Smooth muscle cell (in vitro differentiated cells): ENCODE measurements around the gene MCC. TPM values are rescaled to one million over a fixed set of nuclear protein-coding genes. Genes with fewer than 3 reads are reported as not detected.

ENCODE experiments used
- DNase-seq: peaks from one replicate; lab custom pipeline; 2025; ENCODE audit not compliant: unreplicated experiment; lab: John Stamatoyannopoulos, UW
- H2AFZ ChIP-seq: fragments of 200-600 bp; sonication (generic); 2 replicates; pipeline ENCODE4 v1.6.0; 2016; ENCODE audit warnings: antibody characterized with exemption, low read depth, mild to moderate bottlenecking
- H3F3A ChIP-seq: fragments of 200-600 bp; sonication (generic); 2 replicates; pipeline ENCODE4 v1.6.0; 2017; ENCODE audit warnings: antibody characterized with exemption, low read depth
- H3K27ac ChIP-seq: fragments of 200-600 bp; sonication (generic); 2 replicates; pipeline ENCODE4 v1.5.1; 2016; ENCODE audit warnings: low read depth, mild to moderate bottlenecking
- H3K27me3 ChIP-seq: fragments of 200-600 bp; sonication (generic); 2 replicates; pipeline ENCODE4 v1.6.1; 2016; ENCODE audit warnings: low read depth, mild to moderate bottlenecking
- H3K36me3 ChIP-seq: fragments of 200-600 bp; sonication (generic); 2 replicates; pipeline ENCODE4 v1.5.1; 2016; ENCODE audit warnings: low read depth
- H3K4me1 ChIP-seq: fragments of 200-600 bp; sonication (generic); 2 replicates; pipeline ENCODE4 v1.5.1; 2016; ENCODE audit warnings: low read depth
- H3K4me2 ChIP-seq: fragments of 200-600 bp; sonication (generic); 2 replicates; pipeline ENCODE4 v1.6.0; 2016; ENCODE audit warnings: mild to moderate bottlenecking
- H3K4me3 ChIP-seq: fragments of 200-600 bp; sonication (generic); 2 replicates; pipeline ENCODE4 v1.5.1; 2016; ENCODE audit warnings: mild to moderate bottlenecking
- H3K79me2 ChIP-seq: fragments of 200-600 bp; sonication (generic); 2 replicates; pipeline ENCODE4 v1.6.0; 2016; ENCODE audit warnings: low read depth, mild to moderate bottlenecking
- H3K9ac ChIP-seq: fragments of 200-600 bp; sonication (generic); 2 replicates; pipeline ENCODE4 v1.6.0; 2016; ENCODE audit warnings: low read depth
- H3K9me3 ChIP-seq: fragments of 200-600 bp; sonication (generic); replicated peaks from 2 replicates; pipeline ENCODE4 v1.5.1; 2016; ENCODE audit warnings: low read depth
- H4K20me1 ChIP-seq: fragments of 200-600 bp; sonication (generic); 2 replicates; pipeline ENCODE4 v1.6.0; 2016; ENCODE audit warnings: low read depth
- WGBS: methylation state at CpG from one replicate; pipeline ENCODE4 v1.1.7; 2016; ENCODE audit warnings: low lambda C conversion rate; 5-methylcytosine and 5-hydroxymethylcytosine counted together
- polyA plus RNA-seq: library from polyadenylated mRNA; unstranded; fragments of >200 nt; fragmentation: Nextera tagmentation; extraction: Ambion mirVana; gene quantifications from 2 replicates; pipeline ENCODE4 v1.2.1, GENCODE V29; 2016
- total RNA-seq: library from RNA; depleted of rRNA; stranded (reverse); fragments of >200 nt; gene quantifications from 2 replicates; pipeline ENCODE4 v1.2.3, GENCODE V29; 2014
- TF ChIP-seq, protein P1 (sequence below): fragments of 200-600 bp; sonication (generic); IDR thresholded peaks from 2 replicates; pipeline ENCODE4 v1.5.1; 2017; ENCODE audit warnings: borderline replicate concordance, mild to moderate bottlenecking, antibody characterized with exemption; ENCODE audit not compliant: insufficient read depth, poor library complexity, severe bottlenecking

The MCC gene
- total and polyA plus RNA-seq, 2 experiments from 2014 or later = 5.8 to 19.2 TPM

DNA sequence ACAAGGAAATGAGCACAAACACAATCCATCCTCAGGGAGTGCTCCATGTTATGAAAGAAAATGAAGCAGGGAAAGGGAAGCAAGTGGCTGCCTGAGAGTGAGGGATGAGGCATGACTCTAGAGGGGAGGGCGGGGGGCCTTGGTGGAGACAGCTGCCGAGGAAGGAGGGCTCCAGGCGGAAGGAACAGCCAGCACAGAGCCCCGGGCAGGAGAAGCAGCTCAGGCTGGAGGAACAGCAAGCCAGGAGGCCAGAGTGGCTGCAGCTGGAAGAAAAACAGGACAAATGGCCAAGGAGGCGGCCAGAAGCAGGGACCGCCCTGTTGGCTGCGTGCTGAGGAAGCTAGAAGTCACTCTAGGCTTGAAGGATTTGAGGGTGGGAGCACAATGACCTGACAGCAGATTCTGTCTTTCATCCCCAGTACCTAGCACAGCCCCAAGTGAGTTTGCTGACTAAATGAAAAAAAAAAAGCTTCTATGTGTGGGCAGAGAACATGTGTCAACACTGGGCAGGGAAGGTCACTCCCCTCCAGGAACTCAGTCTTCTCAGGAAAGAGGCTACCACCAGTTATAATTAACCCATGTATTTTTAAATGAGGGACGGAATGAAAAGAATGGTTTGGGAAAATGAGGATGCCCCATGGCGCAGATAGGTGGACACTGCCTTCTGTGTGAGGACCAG lies 368.9 kb downstream of the MCC start:
- Histone ChIP-seq H3K4me3 (no peak overlapping the region), H4K20me1 (no peaks in the 10 kb centered on the region), H3K4me2 (no peak overlapping the region), H3K79me2 (no peaks in the 10 kb centered on the region), H3K36me3 (no peaks in the 10 kb centered on the region), H3K27ac (no peak overlapping the region), H3K4me1 (no peaks in the 10 kb centered on the region), H3K9ac (no peak overlapping the region), H2AFZ (no peak overlapping the region), H3F3A (no peaks in the 10 kb centered on the region), H3K27me3 (no peaks in the 10 kb centered on the region), H3K9me3 (no peaks in the 10 kb centered on the region)
- WGBS = 80% methylated on average over 9 of the region's 9 CpGs
- TF ChIP-seq, protein P1, sequence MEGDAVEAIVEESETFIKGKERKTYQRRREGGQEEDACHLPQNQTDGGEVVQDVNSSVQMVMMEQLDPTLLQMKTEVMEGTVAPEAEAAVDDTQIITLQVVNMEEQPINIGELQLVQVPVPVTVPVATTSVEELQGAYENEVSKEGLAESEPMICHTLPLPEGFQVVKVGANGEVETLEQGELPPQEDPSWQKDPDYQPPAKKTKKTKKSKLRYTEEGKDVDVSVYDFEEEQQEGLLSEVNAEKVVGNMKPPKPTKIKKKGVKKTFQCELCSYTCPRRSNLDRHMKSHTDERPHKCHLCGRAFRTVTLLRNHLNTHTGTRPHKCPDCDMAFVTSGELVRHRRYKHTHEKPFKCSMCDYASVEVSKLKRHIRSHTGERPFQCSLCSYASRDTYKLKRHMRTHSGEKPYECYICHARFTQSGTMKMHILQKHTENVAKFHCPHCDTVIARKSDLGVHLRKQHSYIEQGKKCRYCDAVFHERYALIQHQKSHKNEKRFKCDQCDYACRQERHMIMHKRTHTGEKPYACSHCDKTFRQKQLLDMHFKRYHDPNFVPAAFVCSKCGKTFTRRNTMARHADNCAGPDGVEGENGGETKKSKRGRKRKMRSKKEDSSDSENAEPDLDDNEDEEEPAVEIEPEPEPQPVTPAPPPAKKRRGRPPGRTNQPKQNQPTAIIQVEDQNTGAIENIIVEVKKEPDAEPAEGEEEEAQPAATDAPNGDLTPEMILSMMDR = no peak
- no peak for DNase-seq

GRCh38 chr5:113118765-113119164 lies 369.5 kb downstream of the MCC start:
- Histone ChIP-seq H3K36me3 (no peaks in the 10 kb centered on the region), H4K20me1 (no peaks in the 10 kb centered on the region), H3K4me2 (no peak overlapping the region), H3K4me3 (no peak overlapping the region), H3K9ac (no peak overlapping the region), H3K27ac (no peak overlapping the region), H3K9me3 (no peaks in the 10 kb centered on the region), H2AFZ (no peak overlapping the region), H3K79me2 (no peaks in the 10 kb centered on the region), H3F3A (no peaks in the 10 kb centered on the region), H3K4me1 (no peaks in the 10 kb centered on the region), H3K27me3 (no peaks in the 10 kb centered on the region)
- WGBS = 69% methylated on average over 7 of the region's 7 CpGs
- no peak for DNase-seq
- TF ChIP-seq, protein P1 = no peak

- Histone ChIP-seq H3K27me3 (no peaks in the 10 kb centered on the region), H3K4me2 (no peak overlapping the region), H3K79me2 (no peaks in the 10 kb centered on the region), H4K20me1 (no peaks in the 10 kb centered on the region), H3K4me3 (no peak overlapping the region), H3K9ac (no peak overlapping the region), H3F3A (no peaks in the 10 kb centered on the region), H3K36me3 (no peaks in the 10 kb centered on the region), H2AFZ (no peak overlapping the region), H3K27ac (no peak overlapping the region), H3K9me3 (no peaks in the 10 kb centered on the region), H3K4me1 (no peaks in the 10 kb centered on the region)
- TF ChIP-seq, protein P1 = no peak
- no peak for DNase-seq
- 87% methylated on average over 3 of the region's 3 CpGs for WGBS
Observed at GRCh38 chr5:113118298-113118697, 370.0 kb downstream of the MCC start.

DNA sequence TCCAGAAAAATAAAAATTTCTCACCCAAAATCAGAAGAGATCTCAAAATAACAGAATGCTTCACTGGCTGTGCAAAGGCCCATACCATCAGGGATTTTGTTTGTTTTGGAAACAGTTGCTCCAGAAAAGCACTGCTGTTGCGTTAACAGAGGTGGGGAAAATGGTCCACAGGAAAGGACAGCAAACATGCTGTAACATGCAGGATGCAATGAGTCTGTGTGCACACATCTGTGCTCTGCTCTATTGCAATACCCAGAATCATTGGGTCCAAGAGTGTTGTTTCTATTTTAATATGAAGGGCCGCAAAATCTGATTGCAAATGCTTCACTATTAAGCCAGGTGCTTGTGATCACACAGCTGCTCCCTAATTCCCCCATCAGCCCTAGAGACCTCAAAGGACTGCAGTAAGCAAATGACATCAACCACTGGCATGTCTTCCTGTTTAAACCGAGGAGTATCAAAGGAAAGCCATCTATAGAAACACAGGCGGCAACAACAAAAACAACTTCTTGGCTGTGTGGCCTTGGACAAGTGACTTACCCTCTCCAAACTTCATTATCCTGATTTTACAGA lies 370.6 kb downstream of the MCC start:
- Histone ChIP-seq H3K27ac (no peak overlapping the region), H3K36me3 (no peaks in the 10 kb centered on the region), H2AFZ (no peak overlapping the region), H4K20me1 (no peaks in the 10 kb centered on the region), H3K4me3 (no peak overlapping the region), H3K27me3 (no peaks in the 10 kb centered on the region), H3K4me2 (no peak overlapping the region), H3K4me1 (no peaks in the 10 kb centered on the region), H3F3A (no peaks in the 10 kb centered on the region), H3K79me2 (no peaks in the 10 kb centered on the region), H3K9me3 (no peaks in the 10 kb centered on the region), H3K9ac (no peak overlapping the region)
- TF ChIP-seq, protein P1 = no peak
- WGBS = 76% methylated on average over 4 of the region's 4 CpGs
- DNase-seq = no peak
